HCT116 (cell line): Measurements from ENCODE around the gene PDE8A. TPM values are rescaled to one million over a fixed set of nuclear protein-coding genes. Genes with fewer than 3 reads are reported as not detected.

ENCODE experiments used
- ATAC-seq: fragments of 200-7000 bp; cut with Tn5 transposase; 2 replicates; pipeline ENCODE4 v1.9.1; 2020; ENCODE audit warnings: mild to moderate bottlenecking, moderate library complexity
- BruUV-seq: library from RNA; stranded (reverse); fragments of 400-500 nt; replicated peaks from 2 replicates; lab custom pipeline; 2021; lab: Mats Ljungman, UMichigan
- CTCF ChIA-PET: fragments of 300-600 bp; sonication (Branson Sonifier 250); formaldehyde crosslinking; loops from one replicate; lab custom pipeline; 2021; ENCODE audit warnings: antibody characterized with exemption; lab: Charles Lee
- POLR2A ChIA-PET: fragments of 300-600, 350-600 bp; sonication (Branson Sonifier 250); formaldehyde crosslinking; loops from one replicate; lab custom pipeline; 2021; ENCODE audit warnings: antibody characterized with exemption; lab: Charles Lee
- RAD21 ChIA-PET, 2 experiments: fragments of 300-600 bp; sonication (Branson Sonifier 250); formaldehyde crosslinking; loops; one replicate each; lab custom pipeline; 2023; ENCODE audit warnings: low total read pairs in 2 of 2; ENCODE audit not compliant: uncharacterized antibody in 2 of 2, unreplicated experiment in 2 of 2, low non-redundant PET in 1 of 2; lab: Charles Lee
- DNase-seq: peaks from one replicate; pipeline ENCODE4 v3.0.0-alpha.2; 2010; ENCODE audit warnings: low read depth, low spot score
- H2AFZ ChIP-seq: fragments of 200-600 bp; shearing (Covaris generic), sonication (generic); 2 replicates; pipeline ENCODE4 v1.6.1; 2017; ENCODE audit warnings: low read depth, mixed run types, mixed read lengths, antibody characterized with exemption, low read length; ENCODE audit not compliant: poor library complexity, severe bottlenecking
- H3K27ac ChIP-seq: 2 replicates; pipeline ENCODE4 v1.5.1; 2012; ENCODE audit warnings: low read depth, low read length
- H3K27me3 ChIP-seq: fragments of 200-600 bp; sonication (generic); 2 replicates; pipeline ENCODE4 v1.6.1; 2016; ENCODE audit warnings: mixed run types, low read length, mixed read lengths; ENCODE audit not compliant: insufficient read depth
- H3K36me3 ChIP-seq, 2 experiments: fragments of 200-500 bp in 1 of 2; fragments of 200-600 bp in 1 of 2; sonication (Bioruptor generic) in 1 of 2; sonication (generic) in 1 of 2; 2 replicates each; pipeline versions ENCODE4 v1.5.1 to v1.6.1; 2014 to 2016; ENCODE audit warnings: low read length in 2 of 2, inconsistent platforms in 1 of 2, mixed read lengths in 1 of 2, mixed run types in 1 of 2; ENCODE audit not compliant: insufficient read depth in 2 of 2, control insufficient read depth in 1 of 2
- H3K4me1 ChIP-seq, 2 experiments: fragments of 200-600 bp in 1 of 2; sonication (generic) in 1 of 2; 2 replicates each; pipeline versions ENCODE4 v1.5.1 to v1.6.1; 2012 to 2017; ENCODE audit warnings: low read length in 2 of 2, inconsistent platforms in 1 of 2, mild to moderate bottlenecking in 1 of 2, mixed read lengths in 1 of 2, mixed run types in 1 of 2, moderate library complexity in 1 of 2; ENCODE audit not compliant: insufficient read depth in 2 of 2, control insufficient read depth in 1 of 2
- H3K4me2 ChIP-seq: fragments of 200-600 bp; sonication (generic); 2 replicates; pipeline ENCODE4 v1.6.1; 2017; ENCODE audit warnings: mixed run types, low read length, mixed read lengths
- H3K4me3 ChIP-seq, 2 experiments: fragments of 200-600 bp in 1 of 2; sonication (generic) in 1 of 2; replicated peaks in 1 of 2; 2 replicates each; pipeline ENCODE4 v1.5.1; 2011 to 2016; ENCODE audit warnings: low read length in 2 of 2, control low read depth in 1 of 2, low read depth in 1 of 2, mild to moderate bottlenecking in 1 of 2, mixed read lengths in 1 of 2, mixed run types in 1 of 2
- H3K79me2 ChIP-seq: fragments of 200-600 bp; sonication (generic); 2 replicates; pipeline ENCODE4 v1.6.1; 2017; ENCODE audit warnings: mild to moderate bottlenecking, mixed run types, low read length, moderate library complexity, mixed read lengths; ENCODE audit not compliant: insufficient read depth
- H3K9ac ChIP-seq: fragments of 200-600 bp; sonication (generic); 2 replicates; pipeline ENCODE4 v1.6.1; 2016; ENCODE audit warnings: low read length, mixed read lengths
- H3K9me2 ChIP-seq: fragments of 200-600 bp; sonication (generic), shearing (Covaris generic); 2 replicates; pipeline ENCODE4 v1.6.1; 2017; ENCODE audit warnings: mixed run types, mild to moderate bottlenecking, moderate library complexity; ENCODE audit not compliant: insufficient read depth
- H3K9me3 ChIP-seq, 2 experiments: fragments of 200-500 bp in 1 of 2; fragments of 200-600 bp in 1 of 2; sonication (Bioruptor generic) in 1 of 2; sonication (generic) in 1 of 2; 2 replicates each; pipeline ENCODE4 v1.6.1; 2014 to 2017; ENCODE audit warnings: low read length in 2 of 2, mixed read lengths in 2 of 2, inconsistent platforms in 1 of 2, low read depth in 1 of 2, mild to moderate bottlenecking in 1 of 2, mixed run types in 1 of 2, moderate library complexity in 1 of 2; ENCODE audit not compliant: control insufficient read depth in 1 of 2, insufficient read depth in 1 of 2
- H4K20me1 ChIP-seq: fragments of 200-600 bp; sonication (generic), shearing (Covaris generic); 2 replicates; pipeline ENCODE4 v1.6.1; 2017; ENCODE audit warnings: mixed run types, mild to moderate bottlenecking, moderate library complexity; ENCODE audit not compliant: insufficient read depth
- CBX3 ChIP-seq: IDR thresholded peaks from 2 replicates; pipeline ENCODE4 v1.6.1; 2012; ENCODE audit warnings: low read depth
- CTCF ChIP-seq, 3 experiments: fragments of 200-600 bp in 1 of 3; sonication (generic) in 1 of 3; IDR thresholded peaks in 2 of 3; conservative IDR thresholded peaks in 1 of 3; 2 replicates each; pipeline ENCODE4 v1.5.1; 2012 to 2017; ENCODE audit warnings: low read depth in 2 of 3, low read length in 2 of 3, antibody characterized with exemption in 1 of 3, borderline replicate concordance in 1 of 3, control low read depth in 1 of 3, mild to moderate bottlenecking in 1 of 3, mixed read lengths in 1 of 3, mixed run types in 1 of 3, moderate library complexity in 1 of 3; ENCODE audit not compliant: insufficient read depth in 1 of 3
- EZH2phosphoT487 ChIP-seq: fragments of 200-600 bp; IDR thresholded peaks from 2 replicates; pipeline ENCODE4 v1.6.1; 2018; ENCODE audit warnings: antibody characterized with exemption, borderline replicate concordance
- RAD21 ChIP-seq: IDR thresholded peaks from 2 replicates; pipeline ENCODE4 v1.6.1; 2012; ENCODE audit warnings: low read depth, mild to moderate bottlenecking
- ZNF274 ChIP-seq: fragments of 200-500 bp; sonication (Bioruptor generic); IDR thresholded peaks from 2 replicates; pipeline ENCODE4 v1.6.1; 2014; ENCODE audit warnings: mild to moderate bottlenecking, low read depth, low read length, inconsistent platforms
- intact Hi-C: fragments of 100-400 bp; cut with micrococcal nuclease; formaldehyde crosslinking; loops from 2 replicates; pipeline ENCODE4 v1.10.0; 2022
- total RNA-seq: library from RNA; stranded (reverse); gene quantifications from one replicate; pipeline ENCODE4 v1.2.1, GENCODE V29; 2021; ENCODE audit not compliant: unreplicated experiment

The PDE8A gene
- total RNA-seq, 1 experiment from 2014 or later, result 37.8 TPM

- no peaks in the 10 kb centered on the region for H4K20me1 ChIP-seq
- peak overlapping the region; percentile 13; the same call in 1 of the 2 replicates for H3K9ac ChIP-seq
- intact Hi-C loops, result loop anchor here (1.0 kb wide), 1 partner anchor 89 kb away; no protein-coding TSS in a partner anchor
- ChIA-PET RAD21 (interaction anchor here in 1 of 2 experiments (1.0 kb wide), 1 partner anchor 89 kb away, joined by 5 read pairs; no protein-coding TSS in a partner anchor), CTCF (interaction anchor here (0.7 to 1.3 kb wide), 5 partner anchors 20 to 213 kb away, joined by 3 to 7 read pairs (median 3); no protein-coding TSS in a partner anchor), POLR2A (no interaction called here)
- no peaks in the 10 kb centered on the region for H3K9me2 ChIP-seq
- TF ChIP-seq EZH2phosphoT487 (no peak), RAD21 (peak; percentile 90), CTCF (IDR thresholded peaks at IDR 0.05 in 2 of 3, conservative IDR thresholded peaks at IDR 0.05 in 1 of 3; ENCODE audit: borderline replicate concordance in 1 of 3, insufficient read depth in 1 of 3, low read depth in 2 of 3, low read length in 2 of 3) (peak; percentile 69 to 90 (median 82); a peak in 5 of 6 replicates), CBX3 (no peak), ZNF274 (no peak)
- ATAC-seq (peak; percentile 99), DNase-seq (peak; percentile 67)
- peak overlapping the region in 1 of 2 experiments; percentile 19; a peak in 2 of 4 replicates for H3K4me3 ChIP-seq
- no peaks in the 10 kb centered on the region for H3K27me3 ChIP-seq
- H3K4me1 ChIP-seq, result peaks cover 5 to 12% of the 10 kb centered on the region in 2 experiments; a peak in 3 of 4 replicates
- H3K36me3 ChIP-seq, result no peaks in the 10 kb centered on the region
- H2AFZ ChIP-seq, result peak overlapping the region; percentile 84
- H3K79me2 ChIP-seq, result no peaks in the 10 kb centered on the region
- H3K9me3 ChIP-seq, result no peaks in the 10 kb centered on the region
- no peak overlapping the region; the same call in 1 of the 2 replicates for H3K27ac ChIP-seq
- H3K4me2 ChIP-seq, result peak overlapping the region; percentile 57
- BruUV-seq, result no TSS peak
These were observed 26.4 kb upstream of the PDE8A start for GRCh38 chr15:84955089-84955848.
